Islet of Langerhans (tissue), 1 donor: ENCODE data around the gene ABL2.

Experiments
- FAIRE-seq: peaks from one replicate; lab custom pipeline; 2011; peaks lifted over from hg19 to GRCh38; lab: Jason Lieb, UNC

The ABL2 gene

GRCh38 chr1:179090923-179091322, 138.6 kb downstream of the ABL2 start:
- no peak for FAIRE-seq

GRCh38 chr1:179090522-179090921, 139.0 kb downstream of the ABL2 start:
- no peak for FAIRE-seq

DNA sequence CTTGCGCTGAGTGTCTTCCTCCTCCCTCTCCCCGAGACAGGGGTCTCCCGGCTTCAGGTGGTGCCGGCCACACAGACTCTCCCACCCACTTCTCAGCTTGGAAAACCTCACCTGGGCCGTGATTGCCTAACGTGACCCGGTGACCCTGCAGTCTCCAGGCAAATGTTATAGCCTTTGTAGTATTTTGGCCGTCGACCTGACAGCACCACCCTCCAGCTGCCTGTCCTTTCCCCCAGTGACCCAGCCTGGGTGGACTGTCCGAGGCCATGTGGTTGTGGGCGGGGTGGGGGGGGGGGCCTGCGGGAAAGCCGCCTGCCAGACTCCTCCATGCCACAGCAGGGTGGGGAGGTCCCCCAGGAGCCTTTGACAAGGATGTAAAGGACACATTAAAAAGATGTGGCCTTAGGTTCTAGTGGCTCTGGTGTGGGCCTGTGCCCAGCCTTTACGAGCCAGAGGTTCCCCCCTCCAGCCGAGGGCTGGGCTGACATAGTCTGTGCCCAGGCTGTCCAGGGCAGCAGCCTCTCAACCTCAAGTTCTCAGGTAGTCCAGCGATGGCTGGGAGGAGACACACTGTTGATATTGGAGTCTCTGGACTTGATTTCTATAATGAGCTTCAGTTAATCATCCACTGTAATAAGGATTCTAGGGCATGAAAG, 139.5 kb downstream of the ABL2 start:
- no peak for FAIRE-seq

DNA sequence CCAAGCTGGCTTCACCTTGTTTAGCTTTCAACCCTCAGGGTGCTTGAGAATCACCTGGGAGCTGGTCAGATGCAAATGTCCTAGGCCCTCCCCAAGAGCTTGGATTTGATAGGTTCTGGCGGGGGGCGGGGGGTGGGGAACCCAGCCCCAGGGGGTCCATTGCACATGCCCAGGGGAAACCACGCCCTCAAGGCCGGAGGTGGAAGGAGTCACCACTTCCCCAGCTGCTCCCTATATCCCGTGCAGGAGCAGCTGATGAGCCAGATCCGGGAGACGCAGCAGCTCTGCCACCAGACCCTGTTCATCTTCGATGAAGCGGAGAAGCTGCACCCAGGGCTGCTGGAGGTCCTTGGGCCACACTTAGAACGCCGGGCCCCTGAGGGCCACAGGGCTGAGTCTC, 141.8 kb downstream of the ABL2 start:
- FAIRE-seq, result no peak

DNA sequence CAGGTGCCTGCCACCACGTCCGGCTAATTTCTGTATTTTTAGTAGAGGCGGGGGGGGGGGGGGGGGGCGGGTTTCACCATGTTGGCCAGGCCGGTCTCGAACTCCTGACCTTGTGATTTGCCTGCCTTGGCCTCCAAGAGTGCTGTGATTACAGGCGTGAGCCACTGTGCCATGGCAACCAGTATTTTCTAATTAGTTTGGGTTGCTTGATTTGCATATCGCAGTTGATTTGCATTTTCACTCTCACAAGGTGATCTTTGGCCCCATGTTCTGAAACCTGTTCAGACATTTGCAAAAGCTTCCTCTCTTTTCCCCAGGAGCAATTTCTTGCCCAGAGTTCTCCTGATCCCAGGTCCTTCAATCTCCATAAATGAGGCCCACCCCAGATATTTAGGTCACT, 145.9 kb downstream of the ABL2 start:
- no peak for FAIRE-seq

DNA sequence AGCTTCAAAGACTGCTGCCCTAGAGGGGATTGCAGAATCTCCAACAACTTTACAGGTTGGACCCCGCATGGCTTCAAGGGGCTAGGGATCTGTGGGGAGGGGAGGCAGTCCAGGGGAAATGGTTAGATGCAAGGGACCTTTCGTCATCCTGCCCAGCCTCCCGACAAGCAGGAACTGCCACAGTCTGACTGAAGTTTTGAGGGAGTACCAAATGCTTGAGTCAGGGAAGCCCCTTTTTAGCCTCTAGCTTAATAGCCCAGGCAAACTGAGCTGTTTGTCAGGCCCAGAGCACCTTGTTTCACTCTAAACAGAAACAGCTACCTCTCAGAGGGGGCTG, 146.5 kb downstream of the ABL2 start:
- no peak for FAIRE-seq

GRCh38 chr1:179082333-179082998, 147.0 kb downstream of the ABL2 start:
- FAIRE-seq, result no peak

GRCh38 chr1:179081687-179082332, 147.7 kb downstream of the ABL2 start, which contains the start of gene TOR3A:
Gene TOR3A (plus strand): TSS chr1:179082070. CDS start chr1:179082129, 59 bp downstream.
- peak; percentile 13 for FAIRE-seq

DNA sequence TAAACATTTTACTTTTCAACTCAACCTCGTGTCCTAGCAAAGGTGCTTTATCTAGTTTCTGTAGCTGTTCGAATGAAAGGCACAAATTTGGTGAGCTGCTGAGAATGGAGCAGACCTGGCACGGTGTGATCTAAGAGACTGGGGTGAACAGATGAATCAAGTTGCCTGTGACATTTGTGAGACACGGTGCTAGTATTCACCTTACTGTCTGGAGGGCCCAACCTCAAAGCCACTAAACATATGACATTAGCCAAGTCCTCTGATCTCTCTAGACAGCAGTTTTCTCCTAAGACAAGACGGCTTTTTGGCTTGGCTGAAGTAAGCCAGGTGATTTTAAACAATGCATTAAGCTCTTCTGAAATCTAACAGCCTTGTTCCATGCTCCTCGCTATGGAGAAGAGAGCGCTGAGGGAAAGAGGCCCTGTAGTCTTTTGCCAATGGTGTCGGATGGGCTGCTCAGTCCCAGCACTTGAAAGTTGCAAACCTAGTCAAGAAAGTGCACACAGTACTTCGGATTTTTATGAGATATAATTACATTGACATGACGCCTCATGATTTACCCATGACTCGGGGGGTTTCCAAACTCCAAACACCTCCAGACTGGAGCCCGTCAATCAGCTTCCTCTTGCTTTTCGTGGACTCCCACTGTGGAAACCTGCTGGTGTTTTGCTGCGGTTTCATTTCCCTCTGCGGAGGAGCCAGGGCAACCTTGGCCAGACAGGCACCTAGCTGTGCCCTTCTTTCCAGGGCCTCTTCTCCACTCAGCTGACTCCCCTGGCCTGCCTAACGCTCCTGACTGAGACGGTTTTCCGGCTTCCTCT, 148.4 kb downstream of the ABL2 start:
- no peak for FAIRE-seq

DNA sequence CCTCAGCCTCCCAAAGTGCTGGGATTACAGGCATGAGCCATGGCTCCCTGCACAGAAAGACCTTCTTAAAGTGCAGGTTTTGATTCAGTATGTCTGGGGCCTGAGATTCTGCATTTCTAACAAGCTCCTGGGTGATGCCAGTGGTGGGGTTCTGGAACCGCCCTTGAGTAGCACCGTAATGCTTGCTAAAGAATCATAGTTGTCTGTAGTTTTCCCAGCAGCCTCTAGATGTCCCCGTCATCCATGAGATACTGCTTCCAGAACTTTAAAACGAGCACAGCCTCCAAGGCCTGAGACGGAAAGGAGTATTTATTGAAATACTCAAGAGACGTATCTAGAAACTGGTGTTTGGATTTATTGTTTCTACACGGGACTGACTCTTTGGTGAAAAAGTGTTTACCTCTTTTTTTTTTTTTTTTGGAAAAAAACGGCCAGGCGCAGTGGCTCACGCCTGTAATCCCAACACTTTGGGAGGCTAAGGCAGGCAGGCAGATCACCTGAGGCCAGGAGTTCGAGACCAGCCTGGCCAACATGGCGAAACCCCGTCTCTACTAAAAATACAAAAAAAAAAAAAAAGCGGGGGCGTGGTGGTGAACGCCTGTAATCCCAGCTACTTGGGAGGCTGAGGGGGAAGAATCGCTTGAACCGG, 150.2 kb downstream of the ABL2 start:
- peak; percentile 83 for FAIRE-seq

- FAIRE-seq, result no peak
These were observed 152.1 kb downstream of the ABL2 start for GRCh38 chr1:179077396-179077795.

GRCh38 chr1:179066471-179066870, 163.0 kb downstream of the ABL2 start:
- FAIRE-seq, result no peak

- no peak for FAIRE-seq
These were observed 167.9 kb downstream of the ABL2 start for GRCh38 chr1:179061360-179062282.

GRCh38 chr1:179058487-179059483, 170.7 kb downstream of the ABL2 start:
- FAIRE-seq, result no peak

GRCh38 chr1:179055937-179056336, 173.5 kb downstream of the ABL2 start:
- FAIRE-seq, result no peak

DNA sequence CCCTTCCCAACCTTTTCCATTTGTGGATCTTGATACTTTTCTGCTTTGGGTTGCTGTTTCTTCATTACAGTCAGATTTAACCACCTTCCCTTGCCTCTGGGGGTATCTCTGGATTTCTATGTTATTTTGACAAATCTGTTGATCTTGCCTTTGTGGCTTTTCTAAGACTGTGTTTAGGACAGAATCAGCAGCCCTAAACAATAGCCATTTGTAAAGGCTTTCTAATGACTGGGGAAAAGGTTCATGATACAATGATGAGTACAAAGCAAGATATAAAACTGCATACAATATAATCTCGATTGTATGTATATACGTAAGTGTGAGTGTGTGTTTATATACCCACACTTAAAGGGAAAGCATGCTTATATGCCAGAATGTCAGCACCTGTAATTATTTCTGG, 176.0 kb downstream of the ABL2 start:
- no peak for FAIRE-seq

- no peak for FAIRE-seq
These were observed 176.7 kb downstream of the ABL2 start for GRCh38 chr1:179052776-179053175.
